Activated CD8-positive, alpha-beta memory T cell treated with anti-CD3 and anti-CD28 coated beads for 24 hours (primary cell): ENCODE measurements around the gene PPARG.
"Not testable (repeated sequence)": the region's sequence is repeated elsewhere in the genome, so short reads cannot be mapped to it uniquely, and the experiment has no call there.

ENCODE experiments used
- DNase-seq: peaks from one replicate; pipeline ENCODE4 v3.0.0-alpha.2; 2020

The PPARG gene

GRCh38 chr3:12279591-12280326 lies 9.1 kb upstream of the PPARG start:
- DNase-seq = no peak

- no peak for DNase-seq
Observed at GRCh38 chr3:12280357-12280806, 8.5 kb upstream of the PPARG start.

GRCh38 chr3:12284591-12284990 lies 4.3 kb upstream of the PPARG start:
- DNase-seq = no peak

GRCh38 chr3:12285003-12285555 lies 3.8 kb upstream of the PPARG start:
- no peak for DNase-seq

GRCh38 chr3:12285779-12286178 lies 3.1 kb upstream of the PPARG start:
- not testable (repeated sequence) for DNase-seq

GRCh38 chr3:12286504-12286903 lies 2.4 kb upstream of the PPARG start:
- no peak for DNase-seq

GRCh38 chr3:12286927-12287726 lies 1.7 kb upstream of the PPARG start:
- DNase-seq = no peak

- no peak for DNase-seq
Observed at GRCh38 chr3:12287727-12288181, 1.1 kb upstream of the PPARG start.

GRCh38 chr3:12289524-12289923 lies 654 bp downstream of the PPARG start:
- DNase-seq = no peak

- no peak for DNase-seq
Observed at GRCh38 chr3:12292770-12293169, 3.9 kb downstream of the PPARG start.

- DNase-seq = no peak
Observed at GRCh38 chr3:12294885-12295580, 6.2 kb downstream of the PPARG start.

GRCh38 chr3:12296511-12296910 lies 7.6 kb downstream of the PPARG start:
- DNase-seq = no peak

GRCh38 chr3:12299026-12299425 lies 10.2 kb downstream of the PPARG start:
- no peak for DNase-seq

GRCh38 chr3:12300137-12300536 lies 11.3 kb downstream of the PPARG start:
- DNase-seq = no peak

GRCh38 chr3:12301031-12301430 lies 12.2 kb downstream of the PPARG start:
- no peak for DNase-seq

- DNase-seq = no peak
Observed at GRCh38 chr3:12301513-12301912, 12.6 kb downstream of the PPARG start.

GRCh38 chr3:12302564-12302963 lies 13.7 kb downstream of the PPARG start:
- DNase-seq = no peak

GRCh38 chr3:12303534-12303933 lies 14.7 kb downstream of the PPARG start:
- DNase-seq = no peak

- no peak for DNase-seq
Observed at GRCh38 chr3:12303993-12304392, 15.1 kb downstream of the PPARG start.

- no peak for DNase-seq
Observed at GRCh38 chr3:12307136-12307535, 18.3 kb downstream of the PPARG start.

- DNase-seq = no peak
Observed at GRCh38 chr3:12308517-12308916, 19.6 kb downstream of the PPARG start.

- DNase-seq = no peak
Observed at GRCh38 chr3:12309716-12310115, 20.8 kb downstream of the PPARG start.

- DNase-seq = no peak
Observed at GRCh38 chr3:12312010-12312409, 23.1 kb downstream of the PPARG start.
